ENCODE measurements around the gene KLHL17. TPM values are rescaled to one million over a fixed set of nuclear protein-coding genes. Genes with fewer than 3 reads are reported as not detected.

KLHL17 gene
- polyA plus RNA-seq, 1 donor (not counting 4 experiments of a cell fraction or from before 2014, with no cell fraction given): 6.5 TPM

- Histone ChIP-seq H3K4me3 (ENCODE audit: control insufficient read depth in 2 of 3, extremely low read depth in 1 of 3, insufficient read depth in 2 of 3, low read depth in 1 of 3, low read length in 3 of 3) (no peak overlapping the region), H3K79me2 (ENCODE audit: control insufficient read depth, insufficient read depth, low read length) (no peaks in the 10 kb centered on the region), H4K20me1 (ENCODE audit: control insufficient read depth, extremely low read depth, insufficient read depth, low read length) (no peaks in the 10 kb centered on the region), H3K36me3 (ENCODE audit: control insufficient read depth in 2 of 2, extremely low read depth in 1 of 2, insufficient read depth in 2 of 2, low read length in 2 of 2) (no peaks in the 10 kb centered on the region), H3K9me3 (ENCODE audit: control insufficient read depth, low read depth, low read length) (no peaks in the 10 kb centered on the region), H3K9ac (ENCODE audit: control insufficient read depth, extremely low read depth, insufficient read depth, low read length) (no peak overlapping the region), H3K27ac (ENCODE audit: control insufficient read depth, insufficient read depth, low read length) (no peak overlapping the region), H3K27me3 (ENCODE audit: control insufficient read depth, extremely low read depth, insufficient read depth, low read length) (peaks cover 80% of the 10 kb centered on the region), H2AFZ (ENCODE audit: control insufficient read depth, low read length) (no peak overlapping the region), H3K4me1 (ENCODE audit: control insufficient read depth, extremely low read depth, insufficient read depth, low read length) (peaks cover 11% of the 10 kb centered on the region), H3K4me2 (ENCODE audit: control insufficient read depth, extremely low read depth, insufficient read depth, low read depth, low read length) (no peak overlapping the region), H3K9me1 (ENCODE audit: control insufficient read depth, extremely low read depth, insufficient read depth, low read length) (no peaks in the 10 kb centered on the region)
- dilution Hi-C loops (cut with MboI; ENCODE audit: extremely low pct_ligation_motif_present, low sequenced_read_pairs): no loop called here
- FAIRE-seq: no peak
- DNase-seq (ENCODE audit: low read depth, low spot score): no peak
- peak; percentile 81 for TF ChIP-seq EZH2 (IDR thresholded peaks at IDR 0.05; ENCODE audit: low read length)
- no peak for TF ChIP-seq CTCF (optimal IDR thresholded peaks at IDR 0.05 in 1 of 3, IDR thresholded peaks at IDR 0.05 in 1 of 3, conservative IDR thresholded peaks at IDR 0.05 in 1 of 3; ENCODE audit: extremely low read depth in 1 of 3, insufficient read depth in 2 of 3, low read length in 3 of 3)
These were observed 23.8 kb upstream of the KLHL17 start for GRCh38 chr1:936348-937264.

GRCh38 chr1:937521-937920 is 22.9 kb upstream of the KLHL17 start:
- Histone ChIP-seq H4K20me1 (ENCODE audit: control insufficient read depth, extremely low read depth, insufficient read depth, low read length) (no peaks in the 10 kb centered on the region), H3K27ac (ENCODE audit: control insufficient read depth, insufficient read depth, low read length) (no peak overlapping the region), H3K4me1 (ENCODE audit: control insufficient read depth, extremely low read depth, insufficient read depth, low read length) (peaks cover 11% of the 10 kb centered on the region), H3K9me3 (ENCODE audit: control insufficient read depth, low read depth, low read length) (no peaks in the 10 kb centered on the region), H3K27me3 (ENCODE audit: control insufficient read depth, extremely low read depth, insufficient read depth, low read length) (peaks cover 79% of the 10 kb centered on the region), H2AFZ (ENCODE audit: control insufficient read depth, low read length) (no peak overlapping the region), H3K4me2 (ENCODE audit: control insufficient read depth, extremely low read depth, insufficient read depth, low read depth, low read length) (no peak overlapping the region), H3K9ac (ENCODE audit: control insufficient read depth, extremely low read depth, insufficient read depth, low read length) (no peak overlapping the region), H3K4me3 (ENCODE audit: control insufficient read depth in 2 of 3, extremely low read depth in 1 of 3, insufficient read depth in 2 of 3, low read depth in 1 of 3, low read length in 3 of 3) (no peak overlapping the region), H3K79me2 (ENCODE audit: control insufficient read depth, insufficient read depth, low read length) (no peaks in the 10 kb centered on the region), H3K36me3 (ENCODE audit: control insufficient read depth in 2 of 2, extremely low read depth in 1 of 2, insufficient read depth in 2 of 2, low read length in 2 of 2) (no peaks in the 10 kb centered on the region), H3K9me1 (ENCODE audit: control insufficient read depth, extremely low read depth, insufficient read depth, low read length) (no peaks in the 10 kb centered on the region)
- no peak for FAIRE-seq
- DNase-seq (ENCODE audit: low read depth, low spot score): no peak
- dilution Hi-C loops (cut with MboI; ENCODE audit: extremely low pct_ligation_motif_present, low sequenced_read_pairs): no loop called here
- TF ChIP-seq CTCF (optimal IDR thresholded peaks at IDR 0.05 in 1 of 3, IDR thresholded peaks at IDR 0.05 in 1 of 3, conservative IDR thresholded peaks at IDR 0.05 in 1 of 3; ENCODE audit: extremely low read depth in 1 of 3, insufficient read depth in 2 of 3, low read length in 3 of 3): no peak
- TF ChIP-seq EZH2 (IDR thresholded peaks at IDR 0.05; ENCODE audit: low read length): no peak
